SU-DHL-6 (cell line): ENCODE measurements around the gene ENDOD1.

Source experiments
- H2AFZ ChIP-seq: fragments of 200-600 bp; sonication (generic); 2 replicates; pipeline ENCODE4 v1.6.1; 2014; ENCODE audit warnings: low read depth, mild to moderate bottlenecking, moderate library complexity, mixed read lengths, antibody characterized with exemption, low read length; ENCODE audit not compliant: severe bottlenecking
- H3F3A ChIP-seq: fragments of 200-600 bp; shearing (Covaris generic); 2 replicates; pipeline ENCODE4 v1.6.0; 2016; ENCODE audit warnings: antibody characterized with exemption, mild to moderate bottlenecking; ENCODE audit not compliant: insufficient read depth
- H3K27ac ChIP-seq: fragments of 200-600 bp; sonication (generic); 2 replicates; pipeline ENCODE4 v1.5.1; 2016; ENCODE audit warnings: low read depth, mild to moderate bottlenecking, low read length, moderate library complexity, mixed read lengths
- H3K27me3 ChIP-seq: fragments of 200-600 bp; sonication (generic), shearing (Covaris generic); 2 replicates; pipeline ENCODE4 v1.6.0; 2014; ENCODE audit warnings: mild to moderate bottlenecking, low read length
- H3K36me3 ChIP-seq: fragments of 200-600 bp; sonication (generic); 2 replicates; pipeline ENCODE4 v1.6.1; 2014; ENCODE audit warnings: mild to moderate bottlenecking, low read length, mixed read lengths
- H3K4me2 ChIP-seq: fragments of 300-600, 200-600 bp; shearing (Covaris generic), sonication (generic); 2 replicates; pipeline ENCODE4 v1.6.0; 2014; ENCODE audit warnings: low read length, low read depth, mild to moderate bottlenecking; ENCODE audit not compliant: poor library complexity, severe bottlenecking
- H3K4me3 ChIP-seq: fragments of 200-600 bp; sonication (generic); 2 replicates; pipeline ENCODE4 v1.5.1; 2014; ENCODE audit warnings: antibody characterized with exemption, low read length, mild to moderate bottlenecking, mixed read lengths; ENCODE audit not compliant: insufficient read depth, poor library complexity, severe bottlenecking
- H3K79me2 ChIP-seq: fragments of 200-600 bp; sonication (generic); 2 replicates; pipeline ENCODE4 v1.6.1; 2014; ENCODE audit warnings: mild to moderate bottlenecking, low read length, moderate library complexity; ENCODE audit not compliant: insufficient read depth
- H3K9ac ChIP-seq: fragments of 200-600 bp; sonication (generic); 2 replicates; pipeline ENCODE4 v1.7.0; 2014; ENCODE audit warnings: mild to moderate bottlenecking, low read length
- H3K9me2 ChIP-seq: fragments of 200-600 bp; sonication (generic); replicated peaks from 2 replicates; pipeline ENCODE4 v1.6.1; 2014; ENCODE audit warnings: low read length; ENCODE audit not compliant: insufficient read depth
- H3K9me3 ChIP-seq: fragments of 200-600 bp; sonication (generic); 2 replicates; pipeline ENCODE4 v1.6.1; 2014; ENCODE audit warnings: low read length, mixed read lengths; ENCODE audit not compliant: insufficient read depth
- H4K20me1 ChIP-seq: fragments of 200-600 bp; sonication (generic); 2 replicates; pipeline ENCODE4 v1.6.1; 2014; ENCODE audit warnings: low read depth, mild to moderate bottlenecking, antibody characterized with exemption, low read length, moderate library complexity, mixed read lengths
- CTCF ChIP-seq: fragments of 200-600 bp; sonication (generic); IDR thresholded peaks from one replicate; pipeline ENCODE4 v1.5.1; 2017; ENCODE audit warnings: antibody characterized with exemption, mild to moderate bottlenecking, low read length, moderate library complexity; ENCODE audit not compliant: insufficient read depth, poor library complexity, severe bottlenecking
- EZH2phosphoT487 ChIP-seq: fragments of 200-600 bp; sonication (generic), shearing (Covaris generic); conservative IDR thresholded peaks from 2 replicates; pipeline ENCODE4 v1.6.1; 2018; ENCODE audit warnings: mild to moderate bottlenecking, antibody characterized with exemption, low read length, moderate library complexity, mixed read lengths

ENDOD1 gene

GRCh38 chr11:95148406-95148805, 58.8 kb downstream of the ENDOD1 start:
- Histone ChIP-seq H3K9me3 (no peaks in the 10 kb centered on the region), H3K27ac (no peak overlapping the region)

GRCh38 chr11:95148938-95149337, 59.3 kb downstream of the ENDOD1 start:
- no peaks in the 10 kb centered on the region for H4K20me1 ChIP-seq
- no peaks in the 10 kb centered on the region for H3K27me3 ChIP-seq
- no peak overlapping the region for H3K27ac ChIP-seq
- no peaks in the 10 kb centered on the region for H3K36me3 ChIP-seq
- no peaks in the 10 kb centered on the region for H3K79me2 ChIP-seq
- H3K9me3 ChIP-seq = no peaks in the 10 kb centered on the region
- TF ChIP-seq EZH2phosphoT487 = no peak
- no peak for TF ChIP-seq CTCF
- H3K9me2 ChIP-seq = no peaks in the 10 kb centered on the region
- no peak overlapping the region for H3K9ac ChIP-seq
- H3F3A ChIP-seq = no peaks in the 10 kb centered on the region
- H2AFZ ChIP-seq = no peak overlapping the region
- H3K4me3 ChIP-seq = no peak overlapping the region
- no peak overlapping the region for H3K4me2 ChIP-seq

More at GRCh38 chr11:95148406-95148805, 58.8 kb downstream of the ENDOD1 start:
- Histone ChIP-seq H3F3A (no peaks in the 10 kb centered on the region), H3K9me2 (no peaks in the 10 kb centered on the region), H2AFZ (no peak overlapping the region), H3K36me3 (no peaks in the 10 kb centered on the region), H3K4me3 (no peak overlapping the region), H3K27me3 (no peaks in the 10 kb centered on the region), H3K9ac (no peak overlapping the region), H3K4me2 (no peak overlapping the region), H4K20me1 (no peaks in the 10 kb centered on the region), H3K79me2 (no peaks in the 10 kb centered on the region)
- TF ChIP-seq EZH2phosphoT487 (no peak), CTCF (no peak)

GRCh38 chr11:95149651-95150364, 60.2 kb downstream of the ENDOD1 start:
- Histone ChIP-seq H3K9me3 (no peaks in the 10 kb centered on the region), H3K9me2 (no peaks in the 10 kb centered on the region), H3K9ac (no peak overlapping the region), H3K4me2 (no peak overlapping the region), H3K27ac (no peak overlapping the region), H3K36me3 (no peaks in the 10 kb centered on the region), H3K79me2 (no peaks in the 10 kb centered on the region), H2AFZ (no peak overlapping the region), H3F3A (no peaks in the 10 kb centered on the region), H3K27me3 (no peaks in the 10 kb centered on the region), H4K20me1 (no peaks in the 10 kb centered on the region), H3K4me3 (no peak overlapping the region)
- no peak for TF ChIP-seq EZH2phosphoT487
- no peak for TF ChIP-seq CTCF
